ENCODE measurements around the gene ZNF599.

The ZNF599 gene

DNA sequence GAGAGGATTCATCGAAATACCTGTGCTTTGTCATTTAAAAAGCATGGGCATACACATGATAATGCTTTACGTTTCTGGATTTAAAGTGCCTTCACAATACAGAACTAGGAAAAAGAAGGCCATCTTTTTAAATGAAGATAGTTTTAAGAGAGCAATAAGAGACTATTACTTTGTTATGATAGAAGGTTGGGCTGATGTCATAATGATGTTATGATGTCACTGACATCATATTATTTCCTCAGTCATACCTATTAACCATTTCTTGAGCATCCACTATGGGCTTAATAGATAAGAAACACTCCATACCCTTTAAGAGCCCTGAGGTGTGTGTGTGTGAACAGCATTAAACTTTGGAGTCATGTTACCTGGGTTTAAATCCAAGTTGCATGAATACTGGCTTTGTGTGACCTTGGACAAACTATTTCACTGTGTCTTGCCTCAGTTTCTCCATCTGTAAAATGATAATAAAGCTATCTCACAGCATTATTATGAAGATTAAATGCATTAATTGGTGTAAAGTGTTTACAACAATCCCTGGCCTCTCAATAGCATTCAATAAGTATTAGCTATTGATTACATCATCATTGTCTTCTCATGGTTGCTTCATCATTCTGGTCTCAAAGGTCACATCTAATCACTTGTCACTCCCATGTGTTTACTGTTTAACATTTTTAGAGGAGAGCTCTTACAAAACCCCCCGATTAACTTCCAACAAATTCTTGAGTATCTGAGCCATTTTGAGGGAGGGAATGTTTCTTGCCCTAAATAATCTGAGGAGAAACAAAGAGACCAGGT lies 27.9 kb downstream of the ZNF599 start:
- DNase-seq (ENCODE audit: low read depth): no peak

DNA sequence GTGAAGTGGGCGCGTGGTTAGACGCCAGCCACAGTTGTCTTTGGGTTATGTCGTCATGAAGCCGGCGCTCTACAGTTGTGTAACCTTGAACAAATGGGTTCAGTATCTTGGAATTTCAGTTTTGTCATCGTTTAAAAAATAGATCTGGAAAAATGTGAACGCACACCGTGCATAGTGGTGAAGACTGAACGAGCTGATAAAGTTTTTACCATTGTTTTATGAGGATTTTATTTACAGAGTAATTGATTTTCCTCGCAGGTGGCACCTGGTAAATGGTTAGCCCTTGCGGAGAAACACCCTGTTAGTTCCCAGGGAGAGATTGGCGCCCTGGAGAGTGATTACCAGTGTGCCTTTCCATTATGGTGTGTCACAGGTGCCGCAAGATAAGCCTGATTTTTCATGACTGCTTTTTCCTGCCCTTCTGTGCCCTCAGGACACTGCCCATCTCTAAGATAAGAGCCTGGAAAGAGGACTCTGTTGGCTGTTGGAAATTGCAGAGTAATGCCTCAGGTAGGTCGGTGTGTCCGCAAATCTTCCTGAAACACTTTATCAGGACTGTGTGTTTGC lies 38.4 kb downstream of the ZNF599 start:
- peak; percentile 35 for DNase-seq (ENCODE audit: low read depth)

DNA sequence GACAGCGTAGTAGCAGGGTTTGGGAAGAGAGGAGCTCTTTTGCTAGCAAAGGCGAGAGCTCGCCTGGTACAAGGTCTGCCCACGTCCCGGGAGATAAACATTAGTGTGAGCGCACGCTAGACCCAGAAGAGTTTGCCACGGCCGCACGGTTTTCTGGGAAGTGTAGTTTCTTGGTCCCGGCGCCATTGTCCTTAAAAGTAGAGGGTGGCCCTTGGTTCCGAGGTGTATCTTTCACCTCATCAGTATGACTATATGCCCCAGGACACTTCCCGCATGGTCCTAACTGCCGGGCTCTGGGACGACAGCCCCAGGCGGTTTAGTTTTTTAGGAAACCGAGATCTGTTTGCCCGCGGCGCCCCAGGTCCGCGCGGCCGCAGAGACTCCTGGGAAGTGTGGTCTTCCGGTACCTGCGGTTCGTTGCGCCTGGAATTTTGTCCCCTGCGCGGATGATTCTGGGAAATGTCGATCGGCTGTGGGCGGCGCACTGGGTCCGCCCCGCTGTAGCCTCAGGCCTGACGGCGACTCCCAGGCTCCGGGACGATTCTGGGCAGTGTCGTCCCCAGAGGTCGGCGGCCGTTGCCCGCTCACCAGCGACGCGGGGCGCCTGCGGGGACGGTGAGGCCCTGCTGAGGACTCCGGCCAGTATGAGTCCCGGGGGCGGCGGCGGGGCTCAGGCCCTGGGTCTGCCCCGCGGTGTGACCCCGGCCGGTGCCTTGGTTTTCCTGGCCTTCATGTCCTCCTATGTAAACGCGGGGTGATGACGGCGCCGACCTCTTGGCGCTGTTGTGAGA lies 39.1 kb downstream of the ZNF599 start, which contains the start of gene ZNF181:
TSS of gene ZNF181 (plus strand) at position 498 of the 791 bp plus-strand sequence. CDS start 795 bp downstream, outside the sequence.
- peak; percentile 57 for DNase-seq (ENCODE audit: low read depth)

DNA sequence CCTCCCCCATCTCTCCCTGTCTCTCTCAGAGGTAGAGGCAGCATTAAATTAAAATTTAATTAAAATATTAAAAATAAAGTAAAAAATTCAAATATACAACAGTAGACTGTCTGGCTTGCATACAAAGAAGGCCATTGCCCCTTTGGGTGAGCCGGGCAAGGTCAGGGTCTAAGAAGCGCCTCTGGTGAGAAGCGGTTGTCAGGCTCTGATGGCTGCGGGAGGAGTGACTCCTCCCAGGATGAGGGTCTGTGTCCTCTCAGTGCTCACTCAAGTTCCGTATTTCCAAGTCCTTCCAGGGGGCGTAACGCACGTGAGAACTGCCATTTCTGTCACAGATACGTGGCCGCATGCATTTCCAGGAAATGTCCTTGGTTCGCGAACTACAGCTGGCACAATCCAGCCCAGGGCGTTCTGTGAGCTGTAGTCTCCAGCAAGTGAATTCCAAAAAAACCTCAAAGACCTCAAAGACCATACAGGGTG lies 39.7 kb downstream of the ZNF599 start:
- DNase-seq (ENCODE audit: low read depth): no peak

DNA sequence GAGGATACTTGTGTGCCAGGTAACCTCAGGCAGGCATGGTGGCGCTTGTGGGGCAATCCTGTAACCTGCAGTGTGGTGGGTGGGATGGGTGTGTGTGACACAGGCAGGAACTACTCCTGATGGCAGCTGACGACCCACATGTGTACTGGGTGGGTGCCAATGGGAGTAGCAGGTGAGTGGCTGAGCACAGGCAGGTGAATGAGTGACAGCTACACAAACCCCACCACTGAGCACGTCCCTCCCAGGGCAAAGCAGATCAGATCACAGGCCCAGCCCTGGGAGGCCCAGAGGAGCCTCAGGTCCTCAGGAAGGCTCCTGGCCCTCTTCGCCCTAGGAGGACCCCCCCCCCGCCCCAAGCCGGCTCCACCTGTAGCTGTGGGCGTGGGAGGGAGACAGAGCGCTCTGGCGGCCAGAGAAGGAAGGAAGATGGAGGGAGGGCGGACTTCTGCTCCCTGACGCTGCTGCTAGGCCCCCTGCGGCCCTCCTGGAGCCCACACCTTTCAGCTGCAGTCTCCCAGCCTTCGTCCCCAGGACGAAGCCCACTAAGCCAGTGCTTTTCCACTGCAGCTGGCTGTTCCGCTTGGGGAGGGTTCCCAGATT lies 40.3 kb downstream of the ZNF599 start:
- DNase-seq (ENCODE audit: low read depth): no peak

DNA sequence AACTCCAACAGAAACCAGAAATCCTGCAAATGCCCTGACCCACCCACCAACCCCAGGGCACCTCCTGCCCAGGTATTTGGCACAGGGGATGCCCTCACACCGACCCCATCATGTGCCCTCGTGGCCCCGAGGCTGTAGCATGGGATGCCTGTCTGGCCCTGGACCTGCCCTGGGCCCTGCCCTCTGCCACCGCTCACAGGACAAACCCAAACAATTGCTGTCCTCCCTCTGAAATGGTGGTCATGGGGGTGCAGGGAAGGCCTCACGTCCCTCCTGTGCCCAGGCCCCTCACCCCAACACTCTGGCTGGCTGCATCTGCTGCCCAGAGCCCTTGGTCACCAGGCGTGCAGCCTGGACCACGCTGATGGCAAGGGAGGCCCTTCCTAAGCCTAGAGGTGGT lies 41.1 kb downstream of the ZNF599 start:
- DNase-seq (ENCODE audit: low read depth): no peak

DNA sequence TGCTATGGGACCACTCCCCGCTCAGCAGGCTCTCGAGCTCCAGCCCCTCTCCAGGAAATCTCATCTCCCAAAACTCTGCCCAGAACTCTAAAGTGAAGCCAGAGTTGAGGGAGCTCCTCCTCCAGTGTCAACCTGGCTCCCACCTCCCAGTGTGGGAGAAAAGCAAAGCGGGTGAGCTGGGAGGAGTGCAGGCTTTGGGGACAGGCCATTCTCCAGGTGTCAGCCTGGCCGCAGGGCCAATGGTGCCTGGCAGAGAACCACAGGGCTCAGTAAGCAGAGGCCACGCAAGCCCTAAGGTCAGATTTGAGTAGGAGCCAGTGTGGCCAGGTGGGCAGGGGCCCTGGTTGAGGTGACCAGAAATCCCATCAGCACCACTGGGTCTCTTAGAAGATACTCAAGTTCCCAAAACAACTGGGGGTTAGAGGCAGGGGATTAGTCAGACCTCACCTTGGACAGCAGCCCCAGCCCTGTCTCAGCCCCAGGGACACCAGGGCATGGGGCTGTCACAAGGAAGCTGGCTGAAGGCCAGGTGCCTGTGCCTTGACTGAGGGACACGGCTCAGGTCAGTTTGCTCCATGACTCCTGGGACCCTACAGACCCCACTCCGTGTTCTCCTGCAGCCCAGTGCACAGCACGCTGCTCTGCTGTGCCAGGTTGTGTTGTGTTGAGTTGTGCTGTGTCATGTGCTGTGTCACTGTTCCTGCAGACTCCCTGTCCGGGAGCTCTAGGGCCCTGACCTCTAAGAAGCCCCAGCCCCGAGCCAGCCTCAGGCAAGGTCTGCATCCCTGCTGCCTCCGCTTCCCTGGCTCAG lies 41.8 kb downstream of the ZNF599 start:
- no peak for DNase-seq (ENCODE audit: low read depth)

DNA sequence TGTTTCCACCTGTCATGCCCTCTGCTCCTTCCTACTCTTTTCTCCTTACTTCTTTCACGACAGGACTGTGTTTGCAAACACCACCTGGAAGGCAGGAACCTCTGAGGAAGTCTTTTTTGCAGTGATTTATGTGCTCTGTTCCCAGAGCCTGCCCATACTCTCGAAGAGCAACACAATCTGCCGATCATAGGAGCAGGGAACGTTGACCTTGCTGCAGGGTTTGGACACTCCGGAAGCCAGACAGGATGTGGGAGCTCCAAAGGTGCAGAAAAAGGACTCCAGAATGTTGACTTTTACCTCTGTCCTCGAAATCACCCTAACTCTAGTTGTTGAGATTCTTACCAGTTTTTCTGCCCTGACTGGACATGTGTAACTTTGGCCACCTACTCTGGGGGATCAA lies 47.6 kb downstream of the ZNF599 start:
- DNase-seq (ENCODE audit: low read depth): no peak

DNA sequence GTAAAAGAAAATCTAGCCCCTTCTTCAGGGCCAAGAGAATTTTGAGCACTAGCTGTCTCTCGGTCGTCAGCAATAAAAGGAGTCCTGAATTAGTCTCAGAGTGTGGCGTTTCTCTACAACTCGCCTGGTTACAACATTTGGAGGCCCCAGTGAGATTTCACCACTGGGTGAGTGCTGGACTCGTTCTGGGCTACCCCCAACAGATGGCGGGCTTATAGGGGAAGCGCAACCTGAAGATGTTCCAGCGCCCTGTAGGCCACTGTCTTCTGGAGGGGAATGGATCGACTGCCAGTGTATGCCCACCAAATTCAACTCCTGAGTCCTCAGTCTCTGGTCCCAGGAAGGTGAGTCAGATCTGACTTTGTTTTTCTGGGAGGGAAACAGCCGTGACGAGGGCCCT lies 50.7 kb downstream of the ZNF599 start:
- DNase-seq (ENCODE audit: low read depth): no peak

DNA sequence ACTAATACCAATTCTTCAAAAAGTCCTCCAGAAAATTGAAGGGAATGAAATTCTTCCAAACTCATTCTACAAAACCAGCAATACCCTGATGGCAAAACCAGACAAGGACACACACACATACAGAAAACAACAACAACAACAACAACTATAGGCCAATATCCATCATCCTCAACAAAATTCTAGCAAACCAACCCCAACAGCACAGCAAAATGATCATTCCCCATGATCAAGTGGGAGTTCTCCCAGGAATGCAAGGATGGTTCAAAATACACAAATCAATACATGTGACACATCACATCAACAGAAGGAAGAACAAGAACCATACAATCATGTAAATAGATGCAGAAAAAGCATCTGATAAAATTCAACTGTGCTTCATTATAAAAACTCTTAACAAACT lies 57.7 kb downstream of the ZNF599 start:
- DNase-seq (ENCODE audit: low read depth): no peak

DNA sequence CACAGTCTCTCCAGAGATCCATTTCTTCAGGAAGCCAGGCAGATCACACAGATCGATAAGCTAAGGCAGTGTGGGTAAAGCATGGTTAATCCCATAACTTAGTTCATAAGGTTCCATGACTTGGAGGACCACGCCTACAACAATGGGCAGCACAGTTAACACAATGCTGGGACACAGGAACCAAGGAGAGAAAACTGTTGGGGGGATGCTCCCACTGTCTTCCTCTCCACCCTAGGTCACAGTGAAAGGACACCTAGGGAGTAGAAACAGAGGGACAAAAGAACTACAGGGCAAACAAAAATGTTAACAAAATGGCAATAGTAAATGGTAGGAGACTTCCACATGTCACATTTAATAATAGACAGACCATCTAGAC lies 59.8 kb downstream of the ZNF599 start:
- no peak for DNase-seq (ENCODE audit: low read depth)

DNA sequence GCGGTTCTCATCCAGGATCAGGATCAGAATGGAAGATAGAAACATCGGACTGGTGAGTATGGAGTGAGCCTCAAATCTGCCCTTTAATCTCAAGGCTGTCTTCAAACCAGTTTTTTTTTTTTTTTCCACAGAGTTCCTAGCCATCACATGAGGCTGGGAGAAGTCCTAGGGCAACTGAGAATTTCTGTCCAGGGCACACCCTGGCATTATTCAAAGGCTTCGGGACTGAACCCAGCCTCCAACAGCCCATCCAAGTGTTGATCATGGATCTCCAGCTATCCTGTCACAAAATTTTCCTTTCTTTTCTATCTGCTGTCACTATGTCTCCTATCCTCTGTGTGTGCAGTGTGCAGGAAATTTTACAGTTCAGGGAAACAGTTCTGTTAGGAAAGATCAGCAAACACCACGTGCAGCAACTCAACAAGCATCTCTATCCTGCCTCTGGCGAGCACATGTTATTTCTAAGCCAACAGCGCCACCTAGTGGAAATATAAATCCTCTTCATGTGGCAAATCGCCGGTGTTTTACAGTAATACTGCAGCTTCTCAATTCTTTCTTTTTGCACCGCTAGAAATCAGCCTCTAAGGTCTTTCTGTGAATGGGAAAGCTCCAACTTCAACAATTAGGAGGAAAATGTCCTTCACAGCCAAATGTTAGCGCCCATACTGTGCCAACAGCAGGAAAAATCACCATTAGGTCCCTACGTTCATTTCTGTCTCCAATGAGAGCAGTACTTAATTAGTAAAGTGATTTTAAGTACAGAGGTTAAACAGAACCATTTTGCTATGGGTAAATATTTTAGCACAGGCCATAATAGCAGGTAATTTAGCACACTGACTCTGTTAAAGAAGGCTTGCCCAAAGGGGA lies 60.4 kb downstream of the ZNF599 start:
- DNase-seq (ENCODE audit: low read depth): peak; percentile 39

DNA sequence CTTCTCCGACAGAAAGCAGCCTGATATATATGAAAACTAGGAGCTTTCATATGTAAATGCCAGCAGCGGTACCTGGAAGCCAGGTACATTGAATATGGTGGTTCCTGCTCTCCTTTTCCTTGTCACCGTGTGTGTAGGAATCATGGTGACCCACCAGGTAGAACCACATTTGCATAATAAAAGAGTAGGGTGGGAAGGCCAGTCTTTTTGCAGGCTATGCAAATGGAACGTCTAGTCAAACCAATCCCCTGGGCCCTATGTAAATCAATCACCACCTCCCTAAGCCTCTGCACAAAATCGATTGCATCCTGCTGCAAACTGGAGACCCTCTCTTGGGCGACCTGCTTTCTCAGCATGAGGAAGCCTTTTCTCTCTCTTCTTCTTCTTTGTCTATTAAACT lies 61.1 kb downstream of the ZNF599 start:
- no peak for DNase-seq (ENCODE audit: low read depth)

Data from stimulated activated CD8-positive, alpha-beta memory T cell treated with anti-CD3 and anti-CD28 coated beads, Interleukin-12 subunit alpha, Interleukin-12 subunit beta, amount 100 ng/mL, for 1 hour (primary cell).